ENCODE results near the gene AEN. TPM values are rescaled to one million over a fixed set of nuclear protein-coding genes. Genes with fewer than 3 reads are reported as not detected.

The AEN gene
- total RNA-seq, 6 donors from 2014 or later, result 7.5 to 37.6 (median 18.4) TPM

DNA sequence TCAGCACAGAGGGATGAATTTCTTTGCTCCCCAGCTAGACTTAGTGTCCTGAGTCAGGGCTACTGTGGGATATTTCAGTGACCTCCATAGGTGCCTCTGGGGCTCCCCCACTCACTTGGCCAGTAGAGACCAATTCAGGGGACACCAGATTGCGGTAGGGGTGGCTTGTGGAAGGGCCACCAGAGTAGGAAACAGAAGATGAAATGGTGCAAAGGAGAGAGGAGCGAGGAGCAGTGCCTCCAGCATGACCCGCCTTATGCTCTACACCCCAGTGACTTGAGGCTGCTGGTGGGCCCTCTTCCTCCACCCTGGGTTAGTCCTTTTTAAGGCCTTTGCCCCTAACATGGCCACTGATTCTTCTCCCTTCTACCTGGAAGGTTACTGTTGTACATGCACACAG lies 2.5 kb downstream of the AEN start:
- no peaks in the 10 kb centered on the region for H3K27me3 ChIP-seq
- no peak overlapping the region for H3K4me3 ChIP-seq
- WGBS, 2 donors, result 97 to 98% methylated on average over 3 of the region's 3 CpGs
- no peaks in the 10 kb centered on the region for H3K9me3 ChIP-seq
- TF ChIP-seq, protein P1, sequence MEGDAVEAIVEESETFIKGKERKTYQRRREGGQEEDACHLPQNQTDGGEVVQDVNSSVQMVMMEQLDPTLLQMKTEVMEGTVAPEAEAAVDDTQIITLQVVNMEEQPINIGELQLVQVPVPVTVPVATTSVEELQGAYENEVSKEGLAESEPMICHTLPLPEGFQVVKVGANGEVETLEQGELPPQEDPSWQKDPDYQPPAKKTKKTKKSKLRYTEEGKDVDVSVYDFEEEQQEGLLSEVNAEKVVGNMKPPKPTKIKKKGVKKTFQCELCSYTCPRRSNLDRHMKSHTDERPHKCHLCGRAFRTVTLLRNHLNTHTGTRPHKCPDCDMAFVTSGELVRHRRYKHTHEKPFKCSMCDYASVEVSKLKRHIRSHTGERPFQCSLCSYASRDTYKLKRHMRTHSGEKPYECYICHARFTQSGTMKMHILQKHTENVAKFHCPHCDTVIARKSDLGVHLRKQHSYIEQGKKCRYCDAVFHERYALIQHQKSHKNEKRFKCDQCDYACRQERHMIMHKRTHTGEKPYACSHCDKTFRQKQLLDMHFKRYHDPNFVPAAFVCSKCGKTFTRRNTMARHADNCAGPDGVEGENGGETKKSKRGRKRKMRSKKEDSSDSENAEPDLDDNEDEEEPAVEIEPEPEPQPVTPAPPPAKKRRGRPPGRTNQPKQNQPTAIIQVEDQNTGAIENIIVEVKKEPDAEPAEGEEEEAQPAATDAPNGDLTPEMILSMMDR (IDR thresholded peaks at IDR 0.05), result no peak
- TF ChIP-seq EP300 (IDR thresholded peaks at IDR 0.05), result no peak
- no peak for TF ChIP-seq POLR2A (IDR thresholded peaks at IDR 0.05)
- TF ChIP-seq POLR2AphosphoS5 (IDR thresholded peaks at IDR 0.05), result no peak
- H3K27ac ChIP-seq, result peak overlapping the region in 3 of 4 donors; percentile 4 to 75 (median 48)
- H3K36me3 ChIP-seq, result peaks cover 0 to 21% (median 8%) of the 10 kb centered on the region in 4 donors
- ATAC-seq (ENCODE audit: low FRiP score in 2 of 2), result no peak
- no peak for DNase-seq
- H3K4me1 ChIP-seq, result peaks cover 28 to 56% (median 39%) of the 10 kb centered on the region in 4 donors

DNA sequence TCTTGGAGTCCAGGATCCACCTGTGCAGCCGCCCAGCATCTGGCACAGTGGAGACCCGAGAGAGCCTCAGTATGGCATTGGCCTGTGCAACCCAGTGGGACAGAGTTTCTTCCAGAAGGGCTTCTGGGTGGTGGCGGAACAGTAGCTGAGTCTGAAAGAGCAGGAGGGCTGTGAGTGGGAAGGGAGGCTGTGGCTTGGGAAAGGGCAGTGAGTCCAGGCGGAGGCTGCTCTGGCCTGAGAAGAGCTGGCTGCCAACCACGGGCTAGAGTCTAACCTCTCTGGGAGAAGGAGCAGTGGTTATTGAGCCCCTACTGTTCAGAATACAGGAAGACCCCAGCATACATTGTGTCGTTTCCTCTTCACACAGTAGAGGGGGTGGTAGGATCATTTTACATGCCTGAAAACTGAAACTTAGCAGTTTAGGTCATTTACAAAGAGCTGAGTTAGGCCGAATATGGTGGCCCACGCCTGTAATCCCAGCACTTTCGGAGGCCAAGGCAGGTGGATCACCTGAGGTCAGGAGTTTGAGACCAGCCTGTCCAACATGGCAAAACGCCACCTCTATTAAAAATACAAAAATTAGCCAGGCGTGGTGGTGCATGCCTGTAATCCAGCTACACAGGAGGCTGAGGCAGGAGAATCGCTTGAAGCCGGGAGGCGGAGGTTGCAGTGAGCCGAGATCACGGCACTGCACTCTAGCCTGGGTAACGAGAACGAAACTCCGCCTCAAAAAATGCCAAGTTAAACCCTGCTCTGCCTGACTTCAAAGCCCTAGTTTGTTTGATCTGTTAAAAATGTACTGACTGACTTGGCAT lies 3.2 kb downstream of the AEN start:
- peaks cover 28 to 58% (median 39%) of the 10 kb centered on the region in 4 donors for H3K4me1 ChIP-seq
- 51 to 58% methylated on average over 19 of the region's 19 CpGs for WGBS, 2 donors
- H3K9me3 ChIP-seq, result no peaks in the 10 kb centered on the region
- H3K36me3 ChIP-seq, result peaks cover 0 to 27% (median 12%) of the 10 kb centered on the region in 4 donors
- ATAC-seq (ENCODE audit: low FRiP score in 2 of 2) (peak in 1 of 2 donors; percentile 38), DNase-seq (no peak)
- H3K27ac ChIP-seq, result peak overlapping the region; percentile 4 to 75 (median 52)
- no peaks in the 10 kb centered on the region for H3K27me3 ChIP-seq
- H3K4me3 ChIP-seq, result peak overlapping the region in 1 of 4 donors; percentile 21
- no peak for TF ChIP-seq POLR2A (IDR thresholded peaks at IDR 0.05)
- TF ChIP-seq, protein P1 (IDR thresholded peaks at IDR 0.05), result peak; percentile 51 to 73 (median 60)

DNA sequence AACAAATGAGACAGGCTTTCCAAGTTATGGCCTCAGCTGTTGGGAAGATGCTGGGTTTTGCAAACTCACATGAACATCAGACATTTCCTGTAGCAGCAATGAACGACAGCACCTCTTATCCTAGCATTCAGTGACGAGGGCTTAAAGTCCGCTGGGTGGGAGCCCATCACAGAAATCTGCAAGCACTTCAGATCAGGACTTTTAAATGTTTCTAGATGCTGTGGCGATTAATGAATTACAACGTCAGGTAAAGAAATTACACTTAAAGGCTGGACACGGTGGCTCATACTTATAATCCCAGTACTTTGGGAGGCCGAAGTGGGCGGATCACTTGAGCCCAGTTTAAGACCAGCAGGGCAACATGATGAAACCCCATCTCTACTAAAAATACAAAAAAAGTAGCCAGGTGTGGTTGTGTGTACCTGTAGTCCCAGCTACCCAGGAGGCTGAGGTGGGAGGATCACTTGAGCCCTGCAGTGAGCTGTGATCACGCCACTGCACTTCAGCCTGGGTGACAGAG lies 3.9 kb downstream of the AEN start:
- peak overlapping the region in 1 of 4 donors; percentile 21 for H3K4me3 ChIP-seq
- DNase-seq, result no peak
- 73 to 79% methylated on average over 9 of the region's 9 CpGs for WGBS, 2 donors
- peaks cover 32 to 65% (median 44%) of the 10 kb centered on the region in 4 donors for H3K4me1 ChIP-seq
- peaks cover 0 to 34% (median 15%) of the 10 kb centered on the region in 4 donors for H3K36me3 ChIP-seq
- ATAC-seq (ENCODE audit: low FRiP score in 2 of 2), result no peak
- no peaks in the 10 kb centered on the region for H3K27me3 ChIP-seq
- no peak for TF ChIP-seq POLR2A (IDR thresholded peaks at IDR 0.05)
- no peak for TF ChIP-seq POLR2AphosphoS5 (IDR thresholded peaks at IDR 0.05)
- TF ChIP-seq, protein P1 (IDR thresholded peaks at IDR 0.05), result no peak
- no peaks in the 10 kb centered on the region for H3K9me3 ChIP-seq
- H3K27ac ChIP-seq, result peak overlapping the region in 3 of 4 donors; percentile 48 to 75 (median 55)

DNA sequence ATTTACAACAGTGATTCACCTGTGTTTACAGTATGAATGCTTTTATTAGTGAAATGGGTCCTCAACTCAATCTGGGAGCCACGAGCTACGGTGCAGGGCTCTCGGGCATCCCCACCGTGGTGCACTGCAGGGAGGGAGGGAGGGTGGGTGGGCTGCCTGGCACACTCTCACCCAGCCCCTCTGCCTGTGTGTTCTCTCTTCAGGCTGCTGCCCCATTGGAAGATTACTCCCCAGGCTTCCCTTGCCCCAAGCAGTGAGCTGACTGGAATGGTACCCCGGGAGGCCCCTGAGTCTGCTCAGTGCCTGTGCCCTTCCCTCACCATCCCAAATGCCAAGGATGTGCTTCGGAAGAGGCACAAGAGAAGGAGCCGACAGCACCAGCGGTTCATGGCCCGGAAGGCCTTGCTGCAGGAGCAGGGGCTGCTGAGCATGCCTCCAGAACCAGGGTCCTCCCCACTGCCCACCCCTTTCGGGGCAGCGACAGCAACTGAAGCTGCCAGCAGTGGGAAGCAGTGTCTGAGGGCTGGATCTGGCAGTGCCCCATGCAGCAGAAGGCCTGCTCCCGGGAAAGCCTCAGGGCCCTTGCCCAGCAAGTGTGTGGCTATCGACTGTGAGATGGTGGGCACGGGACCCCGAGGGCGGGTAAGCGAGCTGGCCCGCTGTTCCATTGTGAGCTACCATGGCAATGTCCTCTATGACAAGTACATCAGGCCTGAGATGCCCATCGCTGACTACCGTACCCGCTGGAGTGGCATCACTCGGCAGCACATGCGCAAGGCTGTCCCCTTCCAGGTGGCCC lies 5.0 kb downstream of the AEN start:
- no peaks in the 10 kb centered on the region for H3K27me3 ChIP-seq
- H3K36me3 ChIP-seq, result peaks cover 0 to 45% (median 18%) of the 10 kb centered on the region in 4 donors
- DNase-seq (no peak), ATAC-seq (ENCODE audit: low FRiP score in 2 of 2) (no peak)
- WGBS, 2 donors, result 90 to 92% methylated on average over 13 to 23 of the region's 23 CpGs
- H3K4me3 ChIP-seq, result no peak overlapping the region
- peaks cover 38 to 72% (median 52%) of the 10 kb centered on the region in 4 donors for H3K4me1 ChIP-seq
- H3K9me3 ChIP-seq, result no peaks in the 10 kb centered on the region
- TF ChIP-seq, protein P1 (IDR thresholded peaks at IDR 0.05), result no peak
- TF ChIP-seq EP300 (IDR thresholded peaks at IDR 0.05) (no peak), POLR2A (IDR thresholded peaks at IDR 0.05) (no peak), POLR2AphosphoS5 (IDR thresholded peaks at IDR 0.05) (no peak)
- peak overlapping the region in 1 of 4 donors; percentile 39 for H3K27ac ChIP-seq
